Activated CD4-positive, alpha-beta T cell treated with anti-CD3 and anti-CD28 coated beads for 48 hours (primary cell): ENCODE measurements around the gene GTF2H3.

Experiments
- DNase-seq: peaks from one replicate; pipeline ENCODE4 v3.0.0-alpha.2; 2020

The GTF2H3 gene

GRCh38 chr12:123648401-123648800, 14.8 kb downstream of the GTF2H3 start:
- no peak for DNase-seq

GRCh38 chr12:123654129-123654701, 20.6 kb downstream of the GTF2H3 start:
- no peak for DNase-seq

GRCh38 chr12:123655420-123655819, 21.8 kb downstream of the GTF2H3 start:
- no peak for DNase-seq

DNA sequence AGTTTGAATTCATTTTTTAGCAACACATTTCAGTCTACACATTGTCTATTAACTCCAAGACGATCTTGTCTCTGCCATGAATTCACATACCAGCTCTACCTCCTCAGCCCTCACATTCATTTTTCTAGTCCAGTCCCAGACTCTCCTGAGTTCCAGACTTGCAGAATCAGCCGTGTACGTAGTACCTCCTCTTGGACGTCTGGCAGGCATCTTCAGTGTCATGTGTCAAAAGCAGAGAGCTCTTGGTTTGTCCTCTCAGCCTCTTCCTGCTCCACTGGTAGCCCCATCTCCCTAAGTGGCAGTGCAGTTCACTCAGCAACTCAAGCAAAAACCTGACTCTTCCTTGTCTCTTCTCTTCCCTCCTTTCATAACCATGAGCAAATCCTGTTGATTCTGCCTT, 22.8 kb downstream of the GTF2H3 start:
- DNase-seq, result no peak

DNA sequence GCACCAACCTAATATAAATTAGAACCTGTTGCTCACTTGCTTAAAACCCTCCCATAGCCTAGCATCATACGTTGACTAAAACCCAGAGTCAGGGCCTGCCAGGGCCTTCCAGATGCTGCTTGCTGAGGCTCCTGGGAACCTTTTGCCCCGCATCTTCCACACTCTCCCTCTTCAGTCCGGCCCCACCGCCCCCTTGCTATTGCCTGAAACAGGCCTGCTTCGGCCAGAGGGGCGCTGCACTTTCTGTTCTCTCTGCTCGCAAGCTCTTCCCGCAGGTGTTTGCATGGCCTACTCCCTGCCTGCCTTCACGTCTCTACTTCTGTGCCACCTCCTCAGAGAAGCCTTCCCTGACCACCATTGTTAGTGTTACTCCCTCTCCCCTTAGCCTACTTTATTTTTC, 23.6 kb downstream of the GTF2H3 start:
- DNase-seq, result no peak

GRCh38 chr12:123659996-123660727, 26.5 kb downstream of the GTF2H3 start:
- no peak for DNase-seq

DNA sequence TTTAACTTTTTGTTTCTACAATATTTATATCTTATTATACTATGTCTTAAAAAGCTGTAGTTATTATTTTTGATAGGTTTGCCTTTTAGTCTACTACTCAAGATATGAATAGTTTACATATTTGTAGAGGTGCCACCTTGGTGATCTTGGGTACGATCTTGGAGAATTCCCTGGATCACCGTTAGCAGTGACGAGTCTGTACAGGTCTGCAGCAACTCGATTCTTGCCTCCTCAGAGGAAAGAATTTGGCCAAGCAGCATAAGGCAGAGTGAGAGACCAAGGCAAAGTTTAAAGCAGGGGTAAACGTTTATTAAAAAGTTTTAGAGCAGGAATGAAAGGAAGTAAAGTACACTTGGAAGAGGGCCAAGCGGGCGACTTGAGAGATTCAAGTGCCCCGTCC, 34.1 kb downstream of the GTF2H3 start:
- DNase-seq, result no peak

GRCh38 chr12:123670882-123671728, 37.5 kb downstream of the GTF2H3 start, which contains the start of gene TCTN2:
TSS of gene TCTN2 (plus strand) at chr12:123671113. CDS start at chr12:123671241, 128 bp downstream.
- peak; percentile 97 for DNase-seq

GRCh38 chr12:123671876-123672275, 38.2 kb downstream of the GTF2H3 start:
- no peak for DNase-seq

GRCh38 chr12:123675436-123675835, 41.8 kb downstream of the GTF2H3 start:
- DNase-seq, result no peak

DNA sequence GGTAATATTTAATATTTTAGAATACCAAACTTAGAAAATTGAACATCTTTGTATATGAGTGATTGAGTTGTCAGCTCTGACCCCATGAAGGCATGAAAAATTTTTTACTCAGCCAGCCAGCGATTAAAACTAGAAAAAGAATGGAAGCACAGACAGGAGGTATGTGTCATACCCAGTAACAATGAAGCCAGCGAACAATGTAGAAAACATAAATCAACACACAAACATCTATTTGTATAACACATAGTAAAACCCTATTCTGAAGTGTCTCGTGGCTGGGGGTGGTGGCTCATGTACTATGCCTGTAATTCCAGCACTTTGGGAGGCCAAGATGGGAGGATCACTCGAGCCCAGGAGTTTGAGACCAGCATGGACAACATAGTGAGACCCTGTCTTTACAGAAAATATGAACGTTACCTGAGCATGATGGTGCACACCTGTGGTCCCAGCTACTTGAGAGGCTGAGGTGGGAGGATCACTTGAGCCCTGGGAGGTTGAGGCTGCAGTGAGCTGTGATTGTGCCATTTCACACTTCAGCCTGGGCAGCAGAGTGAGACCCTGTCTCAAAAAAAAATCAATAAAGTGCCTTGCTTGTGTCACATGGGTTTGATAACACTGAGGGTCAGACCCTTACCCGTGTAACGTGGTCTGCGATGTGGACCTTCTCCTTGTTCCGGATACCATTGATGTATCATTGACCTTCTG, 43.1 kb downstream of the GTF2H3 start:
- DNase-seq, result no peak

DNA sequence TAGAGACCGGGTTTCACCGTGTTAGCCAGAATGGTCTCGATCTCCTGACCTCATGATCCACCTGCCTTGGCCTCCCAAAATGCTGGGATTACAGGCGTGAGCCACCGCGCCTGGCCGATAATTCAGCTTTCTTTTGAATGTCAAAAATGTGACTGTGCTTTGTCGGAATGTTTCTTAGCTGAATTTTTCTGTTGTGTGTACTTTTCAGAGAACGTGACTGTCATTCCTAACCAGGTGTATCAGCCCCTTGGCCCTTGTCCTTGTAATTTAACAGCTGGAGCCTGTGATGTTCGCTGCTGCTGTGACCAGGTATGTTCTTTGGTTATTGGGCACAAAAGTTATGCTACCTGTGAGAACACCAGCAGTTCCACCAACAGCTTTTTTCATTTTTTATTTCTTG, 45.4 kb downstream of the GTF2H3 start:
- no peak for DNase-seq

- DNase-seq, result no peak
Observed at GRCh38 chr12:123681605-123682004, 48.0 kb downstream of the GTF2H3 start.

- no peak for DNase-seq
Observed at GRCh38 chr12:123683964-123684363, 50.3 kb downstream of the GTF2H3 start.

DNA sequence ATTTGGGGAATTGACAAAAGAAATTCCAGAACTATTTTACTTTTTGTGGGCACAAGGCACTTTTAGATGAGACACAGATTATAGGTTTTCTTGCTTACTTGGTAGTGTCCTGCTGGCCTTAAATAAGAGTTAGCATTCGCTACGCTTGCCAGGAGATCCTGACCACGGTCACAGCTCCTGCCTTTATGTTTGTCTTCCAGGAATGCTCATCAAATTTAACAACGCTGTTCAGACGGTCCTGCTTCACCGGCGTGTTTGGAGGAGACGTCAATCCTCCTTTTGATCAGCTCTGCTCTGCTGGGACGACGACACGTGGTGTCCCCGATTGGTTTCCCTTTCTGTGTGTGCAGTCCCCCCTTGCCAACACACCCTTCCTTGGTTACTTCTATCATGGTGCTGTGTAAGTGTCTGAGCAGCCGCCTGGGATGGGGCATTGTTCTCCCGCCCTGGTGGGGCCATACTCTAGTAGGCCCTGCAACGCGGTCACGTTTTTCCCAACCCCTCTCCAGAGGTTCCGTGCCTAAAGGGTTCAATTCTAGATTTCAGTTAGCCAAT, 53.1 kb downstream of the GTF2H3 start:
- DNase-seq, result no peak

- no peak for DNase-seq
Observed at GRCh38 chr12:123690191-123690840, 56.7 kb downstream of the GTF2H3 start.

GRCh38 chr12:123696207-123696606, 62.6 kb downstream of the GTF2H3 start:
- DNase-seq, result no peak

DNA sequence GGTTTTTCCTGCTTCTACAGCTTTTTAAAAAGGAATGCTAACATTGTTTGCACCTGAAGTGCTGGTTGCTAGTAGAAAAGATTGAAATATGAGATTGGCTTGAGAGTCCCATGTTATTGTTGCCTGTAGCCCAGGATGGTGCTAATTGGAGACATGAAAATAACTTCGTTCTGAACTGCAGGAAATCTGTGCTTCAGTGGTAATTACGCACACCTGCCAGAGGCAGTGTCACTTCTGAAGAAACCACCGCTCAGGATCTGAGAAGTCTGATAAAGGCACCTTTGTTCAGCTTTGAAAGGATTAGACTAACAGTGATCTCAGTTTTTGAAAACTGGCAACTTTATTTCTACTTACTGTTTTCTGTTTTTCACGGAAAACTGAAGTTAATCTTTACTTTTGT, 63.0 kb downstream of the GTF2H3 start:
- DNase-seq, result no peak

GRCh38 chr12:123705935-123706334, 72.3 kb downstream of the GTF2H3 start:
- DNase-seq, result peak; percentile 37

DNA sequence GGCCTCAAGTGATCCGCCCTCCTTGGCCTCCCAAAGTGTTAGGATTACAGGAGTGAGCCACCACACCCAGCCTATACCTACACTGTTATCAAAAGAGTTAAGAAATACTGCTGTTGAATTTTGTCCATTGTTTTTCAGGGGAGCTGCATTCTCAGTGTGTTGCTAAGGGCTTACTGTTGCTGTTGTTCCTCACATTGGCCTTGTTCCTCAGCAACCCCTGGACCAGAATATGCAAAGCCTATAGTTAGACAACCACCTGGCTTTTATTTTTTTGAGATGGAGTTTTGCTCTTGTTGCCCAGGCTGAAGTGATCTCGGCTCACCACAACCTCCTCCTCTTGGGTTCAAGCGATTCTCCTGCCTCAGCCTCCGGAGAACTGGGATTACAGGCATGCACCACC, 73.8 kb downstream of the GTF2H3 start:
- DNase-seq, result no peak
